GM13977 (cell line): ENCODE measurements around the gene RADIL.

Experiments
- DNase-seq: peaks from one replicate; pipeline ENCODE4 v3.0.0; 2012; ENCODE audit warnings: low spot score
- in situ Hi-C: fragments of 300-500 bp; cut with MboI; formaldehyde crosslinking; loops from one replicate; pipeline ENCODE4 v1.12.0; 2022; ENCODE audit warnings: low sequenced_read_pairs, low pct_unique_long_range_greater_than_20kb, mixed read lengths, inconsistent platforms; ENCODE audit not compliant: unreplicated experiment
- TF ChIP-seq, protein P1 (sequence below): IDR thresholded peaks from 2 replicates; pipeline ENCODE4 v1.5.1; 2012; ENCODE audit warnings: mild to moderate bottlenecking, control low read depth; ENCODE audit not compliant: insufficient read depth; ENCODE audit errors: extremely low read depth, missing control alignments

The RADIL gene

GRCh38 chr7:4824120-4824775, 59.3 kb downstream of the RADIL start:
- in situ Hi-C loops: no loop called here
- DNase-seq: no peak
- TF ChIP-seq, protein P1, sequence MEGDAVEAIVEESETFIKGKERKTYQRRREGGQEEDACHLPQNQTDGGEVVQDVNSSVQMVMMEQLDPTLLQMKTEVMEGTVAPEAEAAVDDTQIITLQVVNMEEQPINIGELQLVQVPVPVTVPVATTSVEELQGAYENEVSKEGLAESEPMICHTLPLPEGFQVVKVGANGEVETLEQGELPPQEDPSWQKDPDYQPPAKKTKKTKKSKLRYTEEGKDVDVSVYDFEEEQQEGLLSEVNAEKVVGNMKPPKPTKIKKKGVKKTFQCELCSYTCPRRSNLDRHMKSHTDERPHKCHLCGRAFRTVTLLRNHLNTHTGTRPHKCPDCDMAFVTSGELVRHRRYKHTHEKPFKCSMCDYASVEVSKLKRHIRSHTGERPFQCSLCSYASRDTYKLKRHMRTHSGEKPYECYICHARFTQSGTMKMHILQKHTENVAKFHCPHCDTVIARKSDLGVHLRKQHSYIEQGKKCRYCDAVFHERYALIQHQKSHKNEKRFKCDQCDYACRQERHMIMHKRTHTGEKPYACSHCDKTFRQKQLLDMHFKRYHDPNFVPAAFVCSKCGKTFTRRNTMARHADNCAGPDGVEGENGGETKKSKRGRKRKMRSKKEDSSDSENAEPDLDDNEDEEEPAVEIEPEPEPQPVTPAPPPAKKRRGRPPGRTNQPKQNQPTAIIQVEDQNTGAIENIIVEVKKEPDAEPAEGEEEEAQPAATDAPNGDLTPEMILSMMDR: no peak

- TF ChIP-seq, protein P1: no peak
- DNase-seq: no peak
- in situ Hi-C loops: no loop called here
Measured at GRCh38 chr7:4823441-4824119, 59.9 kb downstream of the RADIL start.

DNA sequence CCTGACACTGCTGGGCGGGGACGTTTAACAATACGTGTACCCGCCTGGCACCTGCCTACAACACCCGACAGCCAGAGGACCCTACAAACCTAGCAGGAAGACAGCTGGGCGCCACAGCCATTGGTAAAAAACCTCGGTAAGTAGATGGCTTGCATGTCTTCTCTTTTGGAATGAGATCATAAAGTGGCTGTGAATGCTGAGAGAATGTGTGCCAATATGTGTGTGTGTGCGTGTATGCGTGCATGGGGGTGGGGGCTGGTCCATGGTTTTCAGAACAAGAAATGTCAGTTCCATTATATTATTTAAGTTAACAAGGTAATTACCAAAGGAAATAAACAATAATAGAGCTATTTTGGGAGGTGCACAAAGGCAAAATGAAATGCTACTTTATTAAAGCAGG, 60.8 kb downstream of the RADIL start:
- TF ChIP-seq, protein P1: no peak
- in situ Hi-C loops: no loop called here

GRCh38 chr7:4820967-4821471, 62.5 kb downstream of the RADIL start:
- TF ChIP-seq, protein P1: no peak
- in situ Hi-C loops: no loop called here

More for the DNA sequence above, 60.8 kb downstream of the RADIL start:
- DNase-seq: no peak

DNA sequence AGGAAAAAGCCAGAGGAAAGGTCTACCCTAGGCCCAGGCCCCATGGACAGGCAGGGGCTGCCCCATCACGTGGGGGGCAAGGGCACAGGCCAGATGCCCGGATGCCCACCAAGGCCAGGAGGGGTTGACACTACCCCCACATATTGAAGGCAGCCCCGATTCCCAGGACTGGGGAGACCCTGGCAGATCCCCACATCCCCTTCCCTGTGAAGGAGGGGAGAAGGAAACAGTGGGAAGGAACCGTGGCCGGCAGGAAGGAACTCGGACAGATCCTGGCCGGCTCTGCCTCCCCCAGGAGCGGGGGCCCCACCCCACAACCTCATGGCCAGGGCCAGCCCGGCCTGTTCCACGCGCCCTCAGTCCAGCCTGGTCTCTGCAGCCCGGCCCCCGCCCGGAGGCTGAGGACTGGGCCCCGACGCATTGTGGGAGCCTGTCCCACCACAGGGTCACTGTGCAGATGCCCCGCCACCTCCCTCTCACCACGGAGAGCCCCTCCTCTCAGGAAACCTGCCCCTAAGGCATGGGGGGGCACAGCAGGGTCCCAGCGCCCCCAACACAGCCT, 63.0 kb downstream of the RADIL start:
- in situ Hi-C loops: no loop called here
- DNase-seq: no peak
- TF ChIP-seq, protein P1: no peak

More at GRCh38 chr7:4820967-4821471, 62.5 kb downstream of the RADIL start:
- DNase-seq: no peak

DNA sequence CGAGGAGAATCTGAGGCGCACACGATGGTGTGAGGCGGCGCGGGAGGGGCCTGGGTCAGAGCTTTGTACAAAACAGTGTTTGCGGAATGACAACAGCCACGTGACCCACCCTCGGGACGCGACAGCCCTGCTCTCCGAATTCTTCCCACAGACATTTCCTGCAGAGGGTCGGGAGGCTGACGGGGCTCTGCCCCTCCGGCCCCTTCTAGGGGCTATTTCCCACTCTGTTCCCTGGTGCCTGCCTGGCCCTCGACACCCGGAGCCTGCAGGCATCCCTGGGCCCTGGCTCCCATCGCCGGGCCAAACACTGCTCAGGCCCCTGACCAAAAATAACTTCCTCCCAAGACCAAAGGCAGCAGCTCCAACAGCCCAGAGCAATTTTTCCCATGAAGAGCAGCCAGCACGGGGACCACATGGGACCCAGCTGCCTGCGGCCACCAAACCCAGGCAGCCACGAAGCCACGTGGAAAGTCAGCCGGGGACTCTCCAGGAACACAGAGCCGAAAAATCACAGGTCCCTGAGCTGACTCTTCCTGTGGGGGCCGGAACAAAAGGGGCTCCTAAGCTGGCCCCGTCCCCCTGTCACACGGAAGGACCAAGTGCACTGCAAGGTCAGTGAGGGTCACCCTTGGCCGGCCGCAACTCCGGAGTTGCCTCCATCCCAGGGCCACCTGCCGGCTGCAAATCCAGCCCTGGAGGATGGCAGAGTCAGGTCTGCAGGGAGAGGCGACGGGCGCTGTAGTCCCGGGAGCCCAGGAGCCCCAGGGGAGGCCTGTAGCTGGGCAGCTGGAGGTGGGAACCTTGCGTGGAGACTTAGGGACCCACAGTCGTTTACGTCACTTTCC, 63.7 kb downstream of the RADIL start:
- DNase-seq: no peak
- TF ChIP-seq, protein P1: no peak
- in situ Hi-C loops: no loop called here
